Activated gamma-delta T cell (primary cell): Measurements from ENCODE around the gene ATP2C2.
"Not testable (repeated sequence)": the region's sequence is repeated elsewhere in the genome, so short reads cannot be mapped to it uniquely, and the experiment has no call there.

ENCODE experiments used
- DNase-seq: peaks from one replicate; lab custom pipeline; 2025; lab: John Stamatoyannopoulos, UW

ATP2C2 gene

DNA sequence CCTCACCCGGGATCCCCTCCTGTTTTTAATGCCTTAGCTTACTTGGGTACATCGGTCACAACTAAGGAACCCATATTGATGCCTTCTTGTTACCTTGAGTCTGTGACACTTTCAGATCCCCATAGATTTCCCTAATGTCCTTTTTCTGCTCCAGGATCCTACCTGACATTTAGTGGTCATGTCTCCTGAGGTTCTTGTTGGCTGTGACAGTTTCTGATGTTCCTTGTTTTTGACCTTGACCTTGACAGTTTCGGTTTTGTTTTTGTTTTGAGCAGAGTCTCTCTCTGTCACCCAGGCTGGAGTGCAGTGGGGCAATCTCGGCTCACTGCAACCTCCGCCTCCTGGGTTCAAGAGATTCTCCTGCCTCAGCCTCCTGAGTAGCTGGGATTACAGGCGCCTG, 52.2 kb downstream of the ATP2C2 start:
- DNase-seq, result not testable (repeated sequence)

- no peak for DNase-seq
These were observed 53.0 kb downstream of the ATP2C2 start for GRCh38 chr16:84421081-84421937.

DNA sequence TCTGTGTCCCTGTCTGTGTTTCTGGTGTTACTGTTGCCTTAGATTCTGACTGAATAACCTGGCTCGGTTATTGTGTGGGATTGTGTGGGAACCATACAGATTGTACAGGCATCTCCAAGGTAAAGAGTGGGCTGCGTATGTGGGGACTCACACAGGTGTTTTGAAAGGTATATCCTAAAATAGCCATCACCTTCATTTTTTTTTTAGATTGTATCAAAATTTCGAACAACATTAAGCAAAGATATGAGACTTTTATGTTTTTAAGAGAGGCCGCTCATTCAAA, 53.5 kb downstream of the ATP2C2 start:
- no peak for DNase-seq

DNA sequence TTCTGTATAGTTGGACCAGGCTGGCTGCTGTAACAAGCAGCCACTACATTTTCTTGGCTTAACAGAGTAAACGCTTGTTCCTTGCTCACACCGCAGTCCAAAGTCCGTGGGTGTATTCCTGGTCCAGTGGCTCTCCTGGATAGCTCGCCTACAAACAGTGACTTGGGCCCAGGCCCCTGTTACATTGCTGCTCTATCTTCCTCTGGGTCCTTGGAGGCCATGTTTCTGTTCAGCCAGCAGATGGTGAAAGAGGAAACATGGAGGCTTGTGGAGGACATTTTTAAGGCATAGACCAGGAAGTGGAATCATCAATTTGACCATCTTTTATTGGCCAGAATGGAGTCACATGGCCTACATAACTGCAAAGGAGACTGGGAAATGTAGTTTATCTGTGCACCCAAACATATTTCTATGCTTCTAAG, 55.1 kb downstream of the ATP2C2 start:
- DNase-seq, result no peak

DNA sequence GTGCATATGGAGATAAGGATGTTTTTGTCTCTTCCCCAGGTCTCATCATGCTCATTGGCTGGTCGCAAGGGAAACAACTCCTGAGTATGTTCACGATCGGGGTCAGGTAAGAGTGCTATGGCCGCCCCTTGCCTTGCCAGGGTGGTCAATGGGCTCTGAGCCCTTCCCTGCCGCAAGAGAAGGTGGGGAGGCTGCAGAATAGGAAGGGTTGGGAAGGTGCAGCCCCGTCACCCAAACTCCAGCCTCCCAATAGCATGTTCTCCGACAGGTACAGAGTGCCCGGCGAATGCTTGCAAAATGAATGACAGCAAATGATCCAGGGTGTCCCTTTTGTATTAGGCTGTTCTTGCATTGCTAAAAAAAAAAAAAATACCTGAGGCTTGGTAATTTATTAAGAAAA, 57.4 kb downstream of the ATP2C2 start:
- no peak for DNase-seq

DNA sequence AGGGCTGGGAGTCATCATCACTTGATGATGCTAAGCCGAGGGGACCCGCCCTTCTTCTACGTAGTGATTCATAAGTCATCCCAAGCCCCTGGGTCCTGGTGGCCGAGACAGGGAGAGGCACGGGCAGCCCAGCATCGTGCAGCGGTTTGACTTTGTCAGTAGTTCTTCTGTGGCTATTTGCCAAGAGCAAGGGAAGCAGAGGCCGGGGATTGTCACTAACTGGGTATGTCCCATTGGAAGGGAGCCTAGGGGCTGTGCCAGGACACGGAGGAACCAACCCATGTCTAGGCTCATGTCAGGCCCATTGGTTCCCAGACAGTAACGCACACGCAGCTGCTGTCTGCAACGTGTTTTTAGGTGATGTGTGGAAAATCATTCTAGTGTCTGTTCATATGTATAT, 58.5 kb downstream of the ATP2C2 start:
- no peak for DNase-seq

DNA sequence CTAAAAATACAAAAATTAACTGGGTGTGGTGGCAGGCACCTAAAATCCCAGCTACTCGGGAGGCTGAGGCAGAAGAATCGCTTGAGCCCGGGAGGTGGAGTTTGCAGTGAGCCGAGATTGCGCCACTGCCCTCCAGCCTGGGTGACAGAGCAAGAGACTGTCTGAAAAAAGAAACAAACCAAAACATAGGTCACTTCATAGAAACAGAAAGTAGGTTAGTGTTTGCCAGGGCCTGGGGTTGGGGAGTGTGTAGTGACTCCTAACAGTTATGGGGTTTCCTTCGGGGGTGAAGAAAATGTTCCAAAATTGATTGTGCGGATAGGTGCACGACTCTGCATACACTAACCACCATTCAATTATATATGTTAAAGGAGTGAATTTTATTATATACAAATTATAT, 59.2 kb downstream of the ATP2C2 start:
- DNase-seq, result no peak

DNA sequence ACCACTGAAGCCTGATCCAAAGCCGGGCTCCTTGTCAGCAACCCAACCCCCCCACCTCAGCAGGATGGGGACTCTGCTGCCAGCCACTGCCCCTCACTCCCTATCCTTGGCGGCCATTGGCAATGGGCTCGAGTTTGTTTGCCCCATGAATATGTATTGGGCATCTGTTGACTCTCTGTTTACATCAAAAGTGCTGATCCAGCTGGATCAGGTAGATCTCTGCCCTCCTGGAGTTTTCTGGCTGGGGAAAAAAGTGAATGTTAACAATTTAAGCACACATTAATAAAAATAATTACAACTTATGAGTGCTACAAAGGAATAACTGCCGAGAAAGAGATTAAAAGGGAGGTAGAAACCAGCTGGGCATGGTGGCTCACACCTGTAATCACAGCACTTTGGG, 62.5 kb downstream of the ATP2C2 start:
- DNase-seq, result no peak

DNA sequence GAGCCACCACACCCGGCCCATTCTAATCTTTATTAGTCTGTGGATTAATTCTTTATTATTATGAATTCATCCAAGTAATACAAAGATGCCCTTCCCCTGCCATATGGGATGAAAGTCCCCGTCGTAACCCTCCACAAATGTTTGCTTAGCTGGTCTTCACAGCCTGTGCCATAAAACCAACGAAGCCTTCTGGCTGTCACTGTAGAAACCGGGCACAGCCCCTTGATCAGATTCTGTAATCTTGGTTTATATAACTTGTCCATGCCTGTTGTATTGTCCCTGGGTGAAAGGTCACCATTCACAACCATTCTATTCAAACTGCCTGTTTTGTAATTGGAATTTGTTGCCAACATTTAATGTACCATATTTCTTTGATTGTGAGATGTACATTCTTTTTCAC, 66.5 kb downstream of the ATP2C2 start:
- no peak for DNase-seq

DNA sequence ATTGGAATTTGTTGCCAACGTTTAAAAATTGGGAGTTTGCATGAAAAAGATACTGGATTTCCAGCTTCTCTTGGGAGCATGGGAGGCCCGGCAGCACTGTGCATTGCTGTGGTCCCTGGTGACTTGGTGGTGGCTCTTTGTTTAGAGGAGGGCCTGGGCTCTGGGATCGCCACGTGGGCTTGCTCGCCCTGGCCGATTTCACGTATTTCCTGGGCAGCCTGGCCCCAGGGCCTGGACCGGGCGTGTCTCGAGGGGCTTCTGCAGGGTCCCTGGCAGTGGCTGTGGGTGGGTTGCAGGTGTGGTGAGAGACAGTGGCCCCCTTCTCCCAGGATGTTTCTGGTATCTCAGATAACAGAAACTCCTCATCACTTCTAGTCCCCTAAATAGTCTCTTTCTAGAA, 67.9 kb downstream of the ATP2C2 start:
- no peak for DNase-seq

DNA sequence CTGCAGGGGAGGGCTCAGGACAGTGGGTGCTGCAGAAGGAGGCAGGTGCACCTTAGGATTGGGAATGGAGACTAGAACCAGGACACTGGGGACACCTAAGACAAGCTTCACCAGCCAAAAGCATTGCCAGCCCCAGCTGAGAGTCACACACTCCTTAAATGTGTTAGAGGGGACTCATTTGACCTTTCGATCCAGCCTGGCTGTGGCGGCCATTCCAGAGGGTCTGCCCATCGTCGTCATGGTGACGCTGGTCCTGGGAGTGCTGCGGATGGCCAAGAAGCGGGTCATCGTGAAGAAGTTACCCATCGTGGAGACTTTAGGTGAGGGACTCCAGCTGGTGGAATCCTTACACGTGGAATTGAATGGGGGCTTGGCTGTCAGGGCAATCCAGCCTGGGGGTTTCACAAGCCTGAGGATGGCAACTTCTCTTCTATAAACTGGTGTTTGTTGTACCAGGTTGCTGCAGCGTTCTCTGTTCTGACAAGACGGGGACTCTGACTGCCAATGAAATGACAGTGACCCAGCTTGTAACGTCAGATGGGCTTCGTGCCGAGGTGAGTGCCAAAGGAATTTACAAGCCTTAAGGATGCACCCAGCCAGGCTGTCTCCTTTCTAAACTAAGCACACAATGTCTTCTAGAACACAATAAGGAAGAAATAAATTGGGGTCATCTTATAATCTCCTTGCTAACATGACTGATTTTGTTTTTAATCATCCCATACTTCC, 70.8 kb downstream of the ATP2C2 start:
- no peak for DNase-seq

GRCh38 chr16:84442416-84443145, 74.2 kb downstream of the ATP2C2 start:
- no peak for DNase-seq

- no peak for DNase-seq
These were observed 74.9 kb downstream of the ATP2C2 start for GRCh38 chr16:84443166-84443802.

DNA sequence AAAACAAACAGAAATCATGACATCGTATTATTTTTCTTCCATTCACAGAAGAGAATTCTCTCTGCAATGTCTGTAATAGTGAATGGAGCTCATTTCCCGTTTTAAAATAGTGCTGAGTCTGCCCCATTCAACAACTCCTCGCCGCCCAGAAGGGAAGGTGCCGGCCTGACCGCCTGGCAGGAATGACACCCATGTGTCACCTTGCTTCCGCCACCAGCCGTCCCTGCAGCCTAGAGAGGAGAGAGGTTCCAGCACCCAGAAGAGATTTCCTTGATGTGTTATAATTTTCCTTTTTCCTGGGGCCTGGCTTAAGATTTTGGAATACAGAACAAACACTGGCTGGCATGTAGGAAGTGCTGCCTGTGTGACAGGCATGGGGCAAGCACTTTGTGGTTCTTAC, 76.1 kb downstream of the ATP2C2 start:
- DNase-seq, result no peak

DNA sequence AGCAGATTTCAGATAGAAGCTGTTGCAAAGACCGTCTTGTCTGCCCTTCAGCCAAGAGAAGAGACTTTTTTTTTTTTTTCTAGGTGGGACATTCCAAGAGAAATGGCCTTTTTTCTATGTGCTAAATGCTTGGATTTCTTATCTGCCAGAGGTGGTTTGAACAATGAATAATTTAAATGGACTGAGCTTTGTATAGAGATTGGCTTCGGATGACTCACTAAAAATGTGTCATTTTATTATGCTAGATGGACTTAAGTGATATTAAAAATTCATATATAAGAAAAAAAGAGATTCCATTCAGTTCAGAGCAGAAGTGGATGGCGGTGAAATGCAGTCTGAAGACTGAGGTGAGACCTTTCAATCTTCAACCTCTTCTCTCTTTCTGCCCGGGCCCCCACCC, 77.7 kb downstream of the ATP2C2 start:
- no peak for DNase-seq

GRCh38 chr16:84446596-84447392, 78.5 kb downstream of the ATP2C2 start:
- DNase-seq, result no peak

DNA sequence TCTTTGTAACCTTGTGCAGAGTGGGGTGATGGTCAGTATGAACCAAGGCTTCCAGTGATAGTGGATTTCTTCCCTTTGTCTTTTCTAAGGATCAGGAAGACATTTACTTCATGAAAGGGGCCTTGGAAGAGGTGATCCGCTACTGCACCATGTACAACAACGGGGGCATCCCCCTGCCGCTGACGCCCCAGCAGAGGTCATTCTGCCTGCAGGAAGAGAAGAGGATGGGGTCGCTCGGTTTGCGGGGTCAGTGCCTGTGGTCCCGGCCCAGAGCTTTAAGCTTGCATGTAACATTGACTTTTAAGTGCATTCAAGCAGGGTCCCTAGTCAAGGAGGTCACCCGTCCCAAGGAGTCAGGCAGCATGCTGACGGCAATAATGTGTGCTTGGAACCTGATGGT, 80.1 kb downstream of the ATP2C2 start:
- DNase-seq, result no peak

GRCh38 chr16:84449156-84450140, 81.1 kb downstream of the ATP2C2 start:
- DNase-seq, result no peak

- DNase-seq, result no peak
These were observed 82.0 kb downstream of the ATP2C2 start for GRCh38 chr16:84450176-84450865.
